CD4-positive, alpha-beta T cell treated with Interleukin-4 for 4 hours (primary cell): ENCODE data around the gene WNK2.

Source experiments
- DNase-seq: peaks from one replicate; pipeline ENCODE4 v3.0.0-alpha.2; 2020

WNK2 gene

DNA sequence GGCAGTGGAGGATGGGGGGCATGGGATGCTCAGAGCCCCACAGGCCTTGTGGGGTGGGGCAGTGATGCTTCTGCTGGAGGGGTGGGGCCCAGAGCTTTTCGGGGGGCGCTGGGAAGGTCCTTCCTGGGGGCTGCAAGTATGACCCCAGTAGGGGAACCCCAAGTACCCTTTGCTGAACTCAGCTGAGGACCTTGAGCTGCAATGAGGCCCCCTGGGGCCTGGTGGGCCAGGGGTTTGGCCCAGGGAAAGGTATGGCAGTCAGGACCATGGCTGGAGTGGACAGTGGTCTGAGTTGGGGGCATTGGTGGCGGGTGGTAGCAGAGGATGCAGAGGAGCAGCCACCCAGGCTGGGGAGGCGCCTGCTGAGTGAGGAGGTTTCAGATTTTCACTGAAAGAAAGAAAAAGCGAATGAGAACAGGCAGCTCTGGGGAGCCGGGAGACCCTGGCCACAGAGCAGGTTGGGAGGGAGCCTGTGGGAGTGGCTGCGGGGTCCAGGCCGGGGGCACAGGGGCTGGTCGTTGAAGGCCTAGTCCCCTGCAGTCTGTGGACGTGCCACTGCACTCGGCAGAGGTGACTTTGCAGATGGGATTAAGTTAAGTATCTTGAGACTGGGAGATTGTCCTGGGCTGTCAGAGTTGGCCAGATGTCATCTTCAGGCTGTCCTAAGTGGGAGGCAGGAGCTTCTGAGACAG lies 19.2 kb downstream of the WNK2 start:
- no peak for DNase-seq

DNA sequence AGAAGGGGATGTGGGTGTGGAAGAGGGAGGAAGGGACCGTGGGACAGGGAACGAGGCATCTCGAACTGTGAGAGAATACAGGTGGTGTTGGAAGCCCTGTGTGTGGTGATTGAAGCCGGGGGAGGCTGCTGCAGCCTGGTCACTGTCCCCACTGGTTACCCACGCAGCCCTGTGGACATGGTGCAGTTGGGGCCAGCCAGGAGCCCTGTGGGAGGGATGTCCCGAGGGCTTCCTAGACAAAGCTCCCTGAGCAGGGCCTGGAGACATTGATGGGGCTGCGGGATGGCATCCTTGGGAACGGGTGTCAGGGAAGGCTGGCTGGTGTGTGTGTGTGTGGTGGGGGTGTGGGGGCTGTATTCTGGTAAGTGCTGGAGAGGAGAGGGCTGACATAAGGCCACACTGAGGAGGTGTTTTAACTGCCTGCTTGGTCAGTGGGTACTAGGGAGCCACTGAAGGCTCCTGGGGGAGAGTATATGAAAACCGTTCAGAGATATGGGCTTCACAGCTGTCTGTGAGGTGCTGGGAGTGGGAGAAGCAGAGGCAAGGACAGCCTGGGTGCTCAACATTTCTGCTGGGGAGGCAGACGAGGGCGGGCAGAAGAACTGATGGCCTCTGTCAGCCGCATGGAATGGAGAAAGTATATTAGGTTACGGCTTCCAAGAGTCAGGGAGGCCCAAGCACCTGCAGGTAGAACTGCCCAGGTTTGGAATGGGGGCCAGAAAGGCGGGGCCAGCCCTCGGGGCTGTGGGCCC lies 20.0 kb downstream of the WNK2 start:
- no peak for DNase-seq

DNA sequence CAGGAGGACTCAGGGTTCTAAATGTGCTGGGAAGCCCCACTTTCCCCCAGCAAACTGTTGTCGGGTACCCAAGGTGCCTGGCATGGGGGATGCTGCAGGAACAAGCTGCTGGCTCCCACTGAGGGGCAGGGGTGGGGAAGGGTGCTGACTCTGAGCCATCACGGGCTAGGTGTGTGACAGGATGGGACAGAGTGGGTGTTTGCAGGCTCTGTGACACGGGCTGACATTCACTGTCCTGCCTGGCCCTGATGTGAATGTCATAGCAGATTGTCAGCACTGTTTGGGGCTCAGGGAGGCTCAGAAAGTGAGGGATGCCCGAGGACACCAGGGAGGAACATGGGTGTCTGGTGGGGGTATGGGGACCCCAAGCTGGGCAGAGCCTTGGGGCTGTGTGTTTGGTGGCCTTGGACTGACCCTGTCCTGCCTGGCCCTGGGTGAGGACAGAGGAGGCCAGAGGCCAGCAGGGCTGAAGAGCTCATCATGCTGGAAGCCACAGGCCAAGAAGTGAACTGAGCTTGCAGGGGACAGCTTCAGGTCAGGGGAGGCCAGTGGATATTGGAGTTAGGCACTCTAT lies 20.6 kb downstream of the WNK2 start:
- DNase-seq: no peak

DNA sequence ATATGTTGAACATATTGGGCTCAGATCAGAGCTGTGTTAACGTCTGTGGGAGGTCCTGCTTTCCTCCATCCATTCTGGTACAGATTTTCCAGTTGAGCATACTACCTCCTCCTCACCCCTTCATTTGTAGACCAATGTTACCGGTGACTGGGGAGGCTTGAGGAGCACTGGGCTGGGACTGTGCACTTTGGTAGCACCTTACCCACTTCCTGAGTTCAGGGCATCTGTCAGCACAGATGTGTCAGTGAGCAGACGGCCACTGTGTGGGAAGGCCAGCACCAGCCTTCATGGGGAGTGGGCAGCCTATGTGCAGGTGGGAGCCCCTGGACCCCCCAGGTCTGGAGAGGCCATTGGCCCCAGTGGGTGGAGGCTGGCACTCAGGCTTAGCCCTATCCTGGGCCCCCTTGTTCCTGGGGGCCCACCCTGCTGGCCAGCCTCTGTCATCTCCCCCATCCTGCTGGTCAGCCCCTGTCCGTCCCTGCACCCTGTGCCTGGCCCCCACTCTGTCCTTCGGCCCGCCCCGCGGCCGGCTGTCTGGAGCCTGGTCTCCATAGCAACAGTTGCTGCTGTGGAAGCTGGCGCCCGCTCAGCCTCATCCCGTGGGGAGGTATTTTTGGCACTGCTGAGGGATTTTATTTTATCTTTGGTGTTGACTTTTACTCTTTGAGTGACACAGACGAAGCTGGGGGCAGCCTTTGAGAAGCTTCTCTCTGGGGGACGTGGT lies 21.3 kb downstream of the WNK2 start:
- no peak for DNase-seq

DNA sequence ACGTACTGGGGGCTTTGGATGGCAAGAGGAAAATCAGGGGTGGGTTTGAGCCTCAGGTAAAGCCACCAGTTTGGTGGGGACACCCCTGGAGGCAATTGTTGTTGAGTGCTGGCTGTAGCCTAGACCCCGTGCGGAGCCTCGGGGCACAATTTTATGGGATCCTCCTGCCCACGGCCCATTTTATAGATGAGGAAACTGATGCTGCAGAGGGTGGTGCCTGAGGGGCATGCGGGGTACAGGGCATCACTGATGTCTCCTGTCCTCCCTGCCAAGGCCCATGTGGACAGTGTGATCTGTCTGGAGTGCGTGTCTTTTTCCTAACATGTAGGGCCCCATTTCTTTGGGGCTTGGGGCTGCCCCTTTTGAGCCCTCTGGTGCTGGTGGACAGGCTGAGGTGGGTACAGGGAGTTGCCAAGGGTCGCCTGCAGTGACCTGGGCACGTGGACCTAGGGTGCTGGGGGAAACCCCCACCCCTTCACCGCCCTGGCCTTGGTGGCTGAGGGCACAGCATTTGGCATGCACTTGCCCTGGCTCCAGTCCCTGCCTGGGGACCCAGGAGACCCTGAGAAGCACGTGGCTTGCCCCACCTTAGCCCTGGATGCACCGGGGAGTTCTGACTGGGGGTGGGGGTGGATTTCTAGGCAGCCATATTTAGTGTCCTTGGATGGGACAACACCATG lies 22.1 kb downstream of the WNK2 start:
- DNase-seq: no peak

DNA sequence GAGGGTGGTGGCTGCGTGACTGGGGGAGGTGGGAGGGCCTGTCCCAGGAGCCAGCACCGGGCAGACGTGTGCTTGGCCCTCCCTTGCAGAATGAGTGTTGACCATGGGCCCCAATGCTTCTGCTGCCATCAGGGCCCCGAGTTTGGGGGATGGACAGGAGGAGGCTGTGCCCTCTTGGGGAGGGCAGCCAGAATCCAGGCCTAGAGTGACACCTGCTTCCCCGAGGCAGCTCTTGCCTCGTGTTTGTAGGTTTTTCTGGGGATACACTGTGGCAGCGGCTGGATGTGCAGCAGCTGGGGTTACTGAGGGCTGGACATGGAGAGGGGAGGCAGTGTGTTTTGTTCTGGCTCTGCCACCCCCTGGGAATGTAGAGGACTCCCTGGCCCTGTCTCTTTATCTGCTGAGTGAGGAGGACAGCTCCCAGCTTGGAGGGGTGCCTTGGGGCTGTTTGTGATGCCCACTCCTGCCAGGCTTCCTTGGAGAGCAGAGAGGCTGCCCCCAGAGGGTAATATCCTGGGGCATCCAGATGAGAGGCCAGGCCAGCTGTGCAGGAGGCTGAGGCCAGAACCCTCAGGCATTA lies 22.7 kb downstream of the WNK2 start:
- no peak for DNase-seq

- no peak for DNase-seq
These were observed 23.4 kb downstream of the WNK2 start for GRCh38 chr9:93207326-93207814.

- DNase-seq: no peak
These were observed 24.2 kb downstream of the WNK2 start for GRCh38 chr9:93207860-93208734.

DNA sequence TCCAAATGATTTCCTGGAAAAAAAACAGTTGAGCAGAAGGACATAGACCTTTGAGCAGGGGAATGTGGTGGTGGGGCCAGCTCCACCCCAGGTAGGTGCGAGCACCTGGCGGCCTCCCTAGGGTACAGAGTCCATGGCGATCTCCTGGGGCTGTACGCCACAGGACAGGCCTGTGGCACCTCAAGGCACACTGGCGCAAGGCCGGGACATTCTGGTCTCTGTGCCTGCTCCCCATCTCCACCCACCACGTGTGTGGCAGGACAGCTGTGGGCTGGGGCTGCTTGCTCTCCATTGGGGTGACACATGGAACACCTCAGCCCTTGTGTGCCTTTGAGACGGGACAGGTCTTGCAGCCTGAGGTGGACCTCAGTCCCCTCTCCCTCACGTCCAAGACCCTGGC lies 25.2 kb downstream of the WNK2 start:
- DNase-seq: no peak

DNA sequence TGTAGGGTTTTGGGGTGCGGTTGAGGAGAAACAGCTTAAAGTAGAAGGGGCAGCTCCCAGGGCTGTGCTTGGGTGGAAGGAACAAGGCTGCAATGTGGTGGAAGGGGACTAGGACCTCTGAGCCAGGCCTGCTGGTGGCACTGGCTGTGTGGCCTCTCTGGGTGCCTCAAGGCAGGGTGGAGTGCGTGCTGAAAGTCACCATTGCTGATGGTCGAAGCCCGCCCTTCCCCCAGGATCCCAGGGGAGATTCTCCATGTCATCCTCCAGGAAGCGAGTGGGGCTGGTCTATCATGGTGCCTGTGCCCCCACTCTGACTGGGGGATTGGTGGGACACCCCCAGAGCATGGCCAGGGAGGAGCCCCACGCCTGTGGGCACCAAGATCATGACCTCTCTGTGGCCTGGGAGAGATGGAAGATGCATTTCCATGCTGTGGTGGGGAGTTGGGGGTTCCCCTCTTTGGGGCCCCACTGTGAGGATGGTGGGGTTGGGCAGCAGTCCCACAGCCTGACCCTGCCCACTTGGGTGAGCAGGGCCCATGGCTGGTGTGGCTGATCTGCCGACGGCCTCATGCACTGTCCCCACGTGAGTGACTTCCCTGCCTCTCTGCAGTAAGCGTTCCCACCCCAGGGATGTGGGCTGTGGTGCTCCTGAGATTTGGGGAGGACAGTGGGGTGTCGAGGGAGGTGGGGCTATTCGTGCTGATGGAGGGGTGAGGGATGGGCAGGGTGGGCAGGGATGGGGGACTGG lies 25.8 kb downstream of the WNK2 start:
- no peak for DNase-seq

- DNase-seq: no peak
These were observed 26.5 kb downstream of the WNK2 start for GRCh38 chr9:93210324-93210973.

GRCh38 chr9:93210974-93211653 lies 27.2 kb downstream of the WNK2 start:
- no peak for DNase-seq

DNA sequence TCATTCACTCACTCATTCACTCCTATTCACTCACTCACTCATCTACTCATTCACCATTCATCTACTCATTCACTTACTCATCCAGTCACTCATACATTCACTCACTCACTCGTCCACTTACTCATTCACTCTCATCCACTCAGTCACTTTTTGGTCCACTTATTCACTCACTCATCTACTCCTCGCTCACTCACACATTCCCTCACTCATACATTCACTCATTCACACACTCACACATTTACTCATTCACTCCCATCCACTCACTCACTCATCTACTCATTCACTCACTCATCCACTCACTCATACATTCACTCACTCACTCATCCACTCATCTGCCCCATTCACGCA lies 27.7 kb downstream of the WNK2 start:
- DNase-seq: no peak

DNA sequence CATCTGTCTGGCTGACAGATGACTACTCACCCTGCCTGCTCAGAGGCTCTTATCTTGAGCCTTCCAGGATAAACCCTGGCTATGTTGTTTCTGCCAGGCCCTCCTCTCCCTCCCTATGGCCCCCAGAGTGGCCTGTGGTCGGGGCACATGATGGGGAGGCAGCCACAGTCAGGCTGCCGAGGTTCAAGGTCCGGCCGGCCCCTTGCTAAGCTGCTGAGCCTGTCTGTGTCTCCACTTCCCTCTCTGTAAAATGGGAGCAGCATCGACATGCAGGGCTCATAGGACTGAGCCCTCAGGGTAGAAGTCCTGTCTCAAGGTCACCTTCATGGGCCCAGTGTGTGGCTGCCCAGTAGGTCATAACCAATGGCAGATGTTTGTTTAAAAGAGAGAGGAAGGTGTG lies 28.5 kb downstream of the WNK2 start:
- DNase-seq: no peak

DNA sequence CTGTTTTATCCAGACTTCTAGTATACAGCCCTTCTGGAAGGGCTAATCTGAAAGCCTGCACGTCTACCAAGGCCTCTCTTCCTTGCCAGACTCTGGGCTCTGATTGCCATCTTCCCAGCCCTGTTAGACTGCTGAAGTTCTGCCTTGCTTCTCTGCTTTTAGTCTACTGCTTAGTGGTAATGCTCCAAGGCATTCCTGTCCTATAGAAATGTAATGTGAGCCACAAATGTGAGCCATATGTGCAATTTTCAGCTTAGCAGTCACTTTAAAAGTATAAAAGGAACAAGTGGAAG lies 32.1 kb downstream of the WNK2 start:
- no peak for DNase-seq

- no peak for DNase-seq
These were observed 33.8 kb downstream of the WNK2 start for GRCh38 chr9:93217706-93218105.

- no peak for DNase-seq
These were observed 34.2 kb downstream of the WNK2 start for GRCh38 chr9:93218161-93218560.

GRCh38 chr9:93218671-93219420 lies 34.9 kb downstream of the WNK2 start:
- DNase-seq: no peak

- no peak for DNase-seq
These were observed 35.8 kb downstream of the WNK2 start for GRCh38 chr9:93219692-93220091.
